GM12878 (cell line): ENCODE data around the gene PPIP5K1.

Source experiments
- CTCF ChIP-seq, 3 experiments: IDR thresholded peaks in 2 of 3; conservative IDR thresholded peaks in 1 of 3; 2 replicates each; pipeline ENCODE4 v1.5.1; 2011; ENCODE audit warnings: low read depth in 3 of 3, low read length in 3 of 3, mild to moderate bottlenecking in 3 of 3, control low read depth in 2 of 3, moderate library complexity in 2 of 3, inconsistent platforms in 1 of 3, mixed read lengths in 1 of 3; ENCODE audit not compliant: control insufficient read depth in 2 of 3, insufficient read depth in 1 of 3; ENCODE audit errors: extremely low read depth in 1 of 3
- HSF1 ChIP-seq: fragments of 150-350 bp; IDR thresholded peaks from 2 replicates; pipeline ENCODE4 v1.6.1; 2014; ENCODE audit warnings: mild to moderate bottlenecking, low read depth, low read length
- NRF1 ChIP-seq: conservative IDR thresholded peaks from 2 replicates; pipeline ENCODE4 v1.6.1; 2011; ENCODE audit warnings: mild to moderate bottlenecking, low read depth, low read length, improper control_type of control experiment
- POU2F2 ChIP-seq: IDR thresholded peaks from 3 replicates; pipeline ENCODE4 v1.6.1; 2011; ENCODE audit warnings: low read depth, mild to moderate bottlenecking, low read length, borderline replicate concordance
- RELA ChIP-seq: fragments of 450-650 bp; IDR thresholded peaks from 2 replicates; pipeline ENCODE4 v1.8.0; 2014; ENCODE audit warnings: borderline replicate concordance; ENCODE audit not compliant: partially characterized antibody
- SIN3A ChIP-seq: IDR thresholded peaks from 2 replicates; pipeline ENCODE4 v1.6.1; 2012; ENCODE audit warnings: low read depth, low read length, improper control_type of control experiment
- ZNF274 ChIP-seq: IDR thresholded peaks from one replicate; pipeline ENCODE4 v1.8.0; 2011; ENCODE audit not compliant: insufficient read length, insufficient read depth

GRCh38 chr15:43531018-43531670 is 58.9 kb downstream of the PPIP5K1 start:
- TF ChIP-seq NRF1 = no peak
- TF ChIP-seq CTCF (IDR thresholded peaks at IDR 0.05 in 2 of 3, conservative IDR thresholded peaks at IDR 0.05 in 1 of 3; ENCODE audit: control insufficient read depth in 2 of 3, extremely low read depth in 1 of 3, insufficient read depth in 1 of 3, low read depth in 3 of 3, low read length in 3 of 3) = no peak
- no peak for TF ChIP-seq SIN3A
- no peak for TF ChIP-seq POU2F2
- no peak for TF ChIP-seq HSF1
- TF ChIP-seq ZNF274 = no peak
- TF ChIP-seq RELA = no peak
